Activated T-cell treated with anti-CD3 and anti-CD28 coated beads for 4 hours (primary cell): ENCODE measurements around the gene PLAU.
"Not testable (repeated sequence)": the region's sequence is repeated elsewhere in the genome, so short reads cannot be mapped to it uniquely, and the experiment has no call there.

Experiments used
- DNase-seq: peaks from one replicate; pipeline ENCODE4 v3.0.0-alpha.2; 2020

PLAU gene

GRCh38 chr10:73877533-73878160, 33.3 kb upstream of the PLAU start:
- DNase-seq = no peak

GRCh38 chr10:73878365-73878764, 32.6 kb upstream of the PLAU start:
- no peak for DNase-seq

GRCh38 chr10:73879296-73880173, 31.4 kb upstream of the PLAU start:
- DNase-seq = peak; percentile 90

GRCh38 chr10:73881221-73881919, 29.6 kb upstream of the PLAU start:
- DNase-seq = no peak

GRCh38 chr10:73884017-73884416, 26.9 kb upstream of the PLAU start:
- no peak for DNase-seq

- DNase-seq = peak; percentile 64
Measured at GRCh38 chr10:73886085-73886529, 24.8 kb upstream of the PLAU start.

GRCh38 chr10:73886661-73887293, 24.2 kb upstream of the PLAU start:
- no peak for DNase-seq

GRCh38 chr10:73887294-73888039, 23.5 kb upstream of the PLAU start:
- no peak for DNase-seq

- no peak for DNase-seq
Measured at GRCh38 chr10:73888514-73888913, 22.4 kb upstream of the PLAU start.

- DNase-seq = no peak
Measured at GRCh38 chr10:73889014-73889413, 21.9 kb upstream of the PLAU start.

- not testable (repeated sequence) for DNase-seq
Measured at GRCh38 chr10:73889416-73889815, 21.5 kb upstream of the PLAU start.

- no peak for DNase-seq
Measured at GRCh38 chr10:73890261-73890660, 20.7 kb upstream of the PLAU start.

GRCh38 chr10:73890830-73891229, 20.1 kb upstream of the PLAU start:
- DNase-seq = not testable (repeated sequence)

GRCh38 chr10:73891540-73891939, 19.4 kb upstream of the PLAU start:
- DNase-seq = no peak

GRCh38 chr10:73892310-73893030, 18.5 kb upstream of the PLAU start:
- no peak for DNase-seq

GRCh38 chr10:73893426-73893825, 17.5 kb upstream of the PLAU start:
- DNase-seq = no peak

- no peak for DNase-seq
Measured at GRCh38 chr10:73894245-73894971, 16.5 kb upstream of the PLAU start.

- DNase-seq = not testable (repeated sequence)
Measured at GRCh38 chr10:73895381-73895780, 15.6 kb upstream of the PLAU start.

- DNase-seq = no peak
Measured at GRCh38 chr10:73897693-73898092, 13.2 kb upstream of the PLAU start.

GRCh38 chr10:73898730-73899410, 12.1 kb upstream of the PLAU start:
- no peak for DNase-seq
